ENCODE measurements around the gene ZDHHC11B. TPM values are rescaled to one million over a fixed set of nuclear protein-coding genes. Genes with fewer than 3 reads are reported as not detected.
"Not testable (repeated sequence)": the region's sequence is repeated elsewhere in the genome, so short reads cannot be mapped to it uniquely, and the experiment has no call there.

ZDHHC11B gene
- total RNA-seq, 1 donor from 2014 or later: 0.60 TPM

- not testable (repeated sequence) for H3K27ac Mint-ChIP-seq; H3K36me3 Mint-ChIP-seq; H3K27ac ChIP-seq; DNase-seq (ENCODE audit: low spot score); H2AFZ ChIP-seq (replicated peaks); H3K4me2 ChIP-seq; H3K79me2 ChIP-seq (ENCODE audit: low read depth); H3K27me3 ChIP-seq; H3K36me3 ChIP-seq; H3K9ac ChIP-seq; H3K27me3 Mint-ChIP-seq (ENCODE audit: insufficient read depth, low read depth); H3K9me3 Mint-ChIP-seq; H3K4me3 ChIP-seq; H3K4me3 Mint-ChIP-seq; H3K9me3 ChIP-seq (ENCODE audit: low read depth); H4K20me1 ChIP-seq (ENCODE audit: low read depth); H3K4me1 ChIP-seq; H3K4me1 Mint-ChIP-seq; H3F3A ChIP-seq (ENCODE audit: low read depth)
Observed at GRCh38 chr5:770585-770984, 13.9 kb downstream of the ZDHHC11B start.

DNA sequence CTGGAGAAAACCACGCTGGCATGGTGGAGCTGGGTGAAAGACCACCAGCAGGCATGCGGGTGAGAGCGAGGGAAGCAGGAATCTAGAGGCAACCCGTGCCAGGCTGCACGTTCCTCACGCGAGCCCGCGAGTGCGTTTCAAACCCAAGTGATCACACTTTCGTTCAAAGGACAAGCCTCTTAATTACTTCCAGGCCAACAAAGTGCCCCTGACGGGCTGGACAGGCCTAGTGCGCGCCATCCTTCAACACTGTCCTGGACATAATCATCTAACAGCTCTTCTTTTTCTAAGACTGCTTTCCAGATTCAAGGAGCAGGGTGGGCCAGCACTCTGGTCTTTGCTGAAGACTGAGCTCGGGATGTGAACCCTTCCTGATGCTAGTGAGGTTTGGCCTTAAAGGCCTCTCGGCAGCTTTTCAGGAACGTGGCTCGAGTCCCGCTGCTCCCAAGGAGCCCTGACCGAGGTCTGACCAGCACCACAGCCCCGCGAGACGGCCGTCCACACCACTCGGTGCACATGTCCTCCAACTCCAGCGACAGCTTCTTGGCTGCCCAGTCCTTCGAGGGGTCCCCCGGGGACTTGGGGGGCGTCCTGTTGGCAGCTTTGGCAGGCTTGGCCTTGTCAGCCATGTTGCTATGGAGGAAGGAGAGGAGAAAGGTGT lies 14.9 kb downstream of the ZDHHC11B start:
- H3K27ac Mint-ChIP-seq; H3K79me2 ChIP-seq (ENCODE audit: low read depth); H3F3A ChIP-seq (ENCODE audit: low read depth); H3K4me2 ChIP-seq; H3K36me3 Mint-ChIP-seq; H3K9me3 ChIP-seq (ENCODE audit: low read depth); H3K9me3 Mint-ChIP-seq; H3K27me3 ChIP-seq; DNase-seq (ENCODE audit: low spot score); H3K4me1 ChIP-seq; H3K4me3 Mint-ChIP-seq; H4K20me1 ChIP-seq (ENCODE audit: low read depth); H3K36me3 ChIP-seq; H3K4me1 Mint-ChIP-seq; H3K27ac ChIP-seq; H2AFZ ChIP-seq (replicated peaks); H3K9ac ChIP-seq; H3K4me3 ChIP-seq: not testable (repeated sequence)
- H3K27me3 Mint-ChIP-seq (ENCODE audit: insufficient read depth, low read depth): peaks cover 11% of the 10 kb centered on the region

DNA sequence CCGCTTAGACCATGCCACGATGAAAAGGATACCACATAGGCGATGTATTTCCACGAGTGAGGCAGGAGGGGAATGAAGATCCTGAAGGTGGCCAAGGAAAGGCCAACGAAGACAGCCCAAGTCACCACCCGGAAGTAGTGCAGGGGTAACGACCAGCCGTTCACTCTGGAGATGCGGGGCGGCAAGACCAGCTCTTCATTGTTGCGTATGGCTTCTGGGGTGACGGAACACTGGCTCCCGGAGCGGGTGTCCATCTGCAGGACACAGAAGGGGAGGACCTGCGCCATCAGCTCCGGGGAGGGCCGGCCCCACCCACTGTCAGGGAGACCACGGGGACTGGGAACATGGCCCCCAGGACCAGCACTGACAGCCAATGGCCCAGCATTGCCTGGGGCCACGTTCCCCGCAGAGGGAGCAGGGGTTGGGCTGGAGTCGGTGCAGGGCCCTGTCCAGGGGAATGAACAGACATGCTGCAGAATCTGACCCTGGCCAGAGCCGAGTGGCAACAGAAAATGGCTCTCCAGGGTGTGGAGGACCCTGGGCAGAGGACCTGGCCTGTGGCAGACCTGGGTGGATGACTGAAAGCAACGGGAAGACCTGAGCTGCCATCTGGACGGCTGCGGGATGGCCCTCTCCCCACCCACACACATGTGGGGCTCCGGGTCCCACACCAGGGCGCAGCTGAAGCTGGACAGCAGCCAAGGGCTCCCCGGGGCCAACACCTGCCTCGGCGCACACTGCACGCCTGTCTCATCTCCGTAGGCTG lies 17.7 kb downstream of the ZDHHC11B start:
- no peak for DNase-seq (ENCODE audit: low spot score)
- TF ChIP-seq EZH2phosphoT487 (IDR thresholded peaks at IDR 0.05): no peak
- TF ChIP-seq EZH2 (IDR thresholded peaks at IDR 0.05): no peak
- no peak for TF ChIP-seq CTCF (IDR thresholded peaks at IDR 0.05)
- Histone ChIP-seq H3K4me2 (no peak overlapping the region), H3K27ac (no peak overlapping the region), H3K9me3 (ENCODE audit: low read depth) (no peaks in the 10 kb centered on the region), H3F3A (ENCODE audit: low read depth) (no peaks in the 10 kb centered on the region), H3K4me3 (no peak overlapping the region), H3K36me3 (no peaks in the 10 kb centered on the region), H3K79me2 (ENCODE audit: low read depth) (no peaks in the 10 kb centered on the region), H4K20me1 (ENCODE audit: low read depth) (no peaks in the 10 kb centered on the region), H3K27me3 (no peaks in the 10 kb centered on the region), H3K4me1 (no peaks in the 10 kb centered on the region), H3K9ac (no peak overlapping the region), H2AFZ (replicated peaks) (no peak overlapping the region)
- Mint-ChIP-seq H3K9me3 (peaks cover 6% of the 10 kb centered on the region), H3K27me3 (ENCODE audit: insufficient read depth, low read depth) (peaks cover 8% of the 10 kb centered on the region), H3K4me1 (peaks cover 5% of the 10 kb centered on the region), H3K27ac (no peak overlapping the region), H3K36me3 (peaks cover 8% of the 10 kb centered on the region), H3K4me3 (no peak overlapping the region)

DNA sequence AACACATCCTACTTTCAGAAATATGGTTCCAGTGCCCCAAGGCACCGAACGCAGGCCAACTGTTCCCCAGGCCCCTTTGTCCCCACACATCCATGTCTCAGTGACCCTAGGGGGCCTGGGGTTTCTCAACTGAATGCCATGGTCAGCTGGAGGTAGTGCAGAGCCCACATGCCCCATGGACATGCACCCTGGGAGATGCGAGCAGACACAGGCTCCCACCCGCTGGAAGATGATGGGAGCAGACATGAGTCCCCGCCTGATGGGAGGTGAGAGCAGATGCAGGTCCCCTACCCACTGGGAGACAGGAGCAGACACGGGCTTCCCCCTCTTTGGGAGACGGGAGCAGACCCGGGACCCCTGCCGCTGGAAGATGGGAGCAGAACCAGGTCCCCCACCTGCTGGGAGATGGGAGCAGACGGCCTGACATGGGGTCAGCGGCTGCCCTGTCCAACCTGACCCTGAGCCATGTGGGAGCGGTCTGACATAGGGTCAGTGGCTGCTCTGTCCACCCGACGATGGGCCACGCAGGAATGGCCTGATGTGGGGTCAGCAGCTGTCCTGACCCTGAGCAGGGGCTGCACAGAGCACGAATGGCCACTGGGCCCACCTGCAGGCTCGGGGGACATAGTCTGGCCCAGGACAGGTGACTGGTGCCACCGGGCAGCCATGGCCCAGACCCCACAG lies 18.4 kb downstream of the ZDHHC11B start:
- Histone ChIP-seq H2AFZ (replicated peaks) (no peak overlapping the region), H3K4me1 (no peaks in the 10 kb centered on the region), H3K27ac (no peak overlapping the region), H3F3A (ENCODE audit: low read depth) (no peaks in the 10 kb centered on the region), H3K79me2 (ENCODE audit: low read depth) (no peaks in the 10 kb centered on the region), H3K27me3 (no peaks in the 10 kb centered on the region), H4K20me1 (ENCODE audit: low read depth) (no peaks in the 10 kb centered on the region), H3K4me2 (no peak overlapping the region), H3K9ac (no peak overlapping the region), H3K4me3 (no peak overlapping the region), H3K9me3 (ENCODE audit: low read depth) (no peaks in the 10 kb centered on the region), H3K36me3 (no peaks in the 10 kb centered on the region)
- H3K9me3 Mint-ChIP-seq: peaks cover 6% of the 10 kb centered on the region
- peaks cover 8% of the 10 kb centered on the region for H3K27me3 Mint-ChIP-seq (ENCODE audit: insufficient read depth, low read depth)
- DNase-seq (ENCODE audit: low spot score): no peak
- H3K27ac Mint-ChIP-seq: peak overlapping the region; percentile 50
- H3K4me1 Mint-ChIP-seq: peaks cover 2% of the 10 kb centered on the region
- no peak for TF ChIP-seq CTCF (IDR thresholded peaks at IDR 0.05)
- TF ChIP-seq EZH2phosphoT487 (IDR thresholded peaks at IDR 0.05): no peak
- no peak for TF ChIP-seq EZH2 (IDR thresholded peaks at IDR 0.05)
- peaks cover 8% of the 10 kb centered on the region for H3K36me3 Mint-ChIP-seq
- no peak overlapping the region for H3K4me3 Mint-ChIP-seq

Measured in neural progenitor cell (in vitro differentiated cells).